MM.1S (cell line): Measurements from ENCODE around the gene TNN.

ENCODE experiments used
- DNase-seq: peaks from one replicate; pipeline ENCODE4 v3.0.0-alpha.2; 2015
- H2AFZ ChIP-seq: fragments of 300-600 bp; sonication (generic); 2 replicates; pipeline ENCODE4 v1.6.0; 2016; ENCODE audit warnings: antibody characterized with exemption, low read length
- H3F3A ChIP-seq: fragments of 300-600 bp; sonication (generic); 2 replicates; pipeline ENCODE4 v1.6.1; 2016; ENCODE audit warnings: mild to moderate bottlenecking, antibody characterized with exemption, low read length, moderate library complexity, mixed read lengths; ENCODE audit not compliant: insufficient read depth
- H3K27ac ChIP-seq: fragments of 300-600 bp; sonication (generic); 2 replicates; pipeline ENCODE4 v1.5.1; 2016; ENCODE audit warnings: mild to moderate bottlenecking, low read length
- H3K27me3 ChIP-seq: fragments of 300-600 bp; sonication (generic); replicated peaks from 2 replicates; pipeline ENCODE4 v1.6.0; 2016; ENCODE audit warnings: low read length; ENCODE audit not compliant: insufficient read depth
- H3K36me3 ChIP-seq: fragments of 300-600 bp; sonication (generic); replicated peaks from 2 replicates; pipeline ENCODE4 v1.6.1; 2016; ENCODE audit warnings: mild to moderate bottlenecking, low read length, mixed read lengths; ENCODE audit not compliant: insufficient read depth
- H3K4me1 ChIP-seq: fragments of 300-600 bp; sonication (generic); 2 replicates; pipeline ENCODE4 v1.6.1; 2016; ENCODE audit warnings: low read length, mixed read lengths
- H3K4me2 ChIP-seq: fragments of 300-600 bp; sonication (generic); 2 replicates; pipeline ENCODE4 v1.6.0; 2016; ENCODE audit warnings: low read depth, low read length
- H3K4me3 ChIP-seq: fragments of 300-600 bp; sonication (generic); 2 replicates; pipeline ENCODE4 v1.5.1; 2016; ENCODE audit warnings: low read length, mixed read lengths
- H3K79me2 ChIP-seq: fragments of 300-600 bp; sonication (generic); 2 replicates; pipeline ENCODE4 v1.6.1; 2016; ENCODE audit warnings: mixed run types, low read length, mixed read lengths
- H3K9ac ChIP-seq: fragments of 300-600 bp; sonication (generic); 2 replicates; pipeline ENCODE4 v1.6.1; 2016; ENCODE audit warnings: low read length, mixed read lengths
- H3K9me2 ChIP-seq: fragments of 300-600 bp; sonication (generic); replicated peaks from 2 replicates; pipeline ENCODE4 v1.6.1; 2016; ENCODE audit warnings: mild to moderate bottlenecking, low read length, mixed read lengths; ENCODE audit not compliant: insufficient read depth
- H3K9me3 ChIP-seq: fragments of 300-600 bp; sonication (generic); replicated peaks from 2 replicates; pipeline ENCODE4 v1.6.1; 2016; ENCODE audit warnings: mild to moderate bottlenecking, low read length, mixed read lengths; ENCODE audit not compliant: insufficient read depth
- H4K20me1 ChIP-seq: fragments of 300-600 bp; sonication (generic); 2 replicates; pipeline ENCODE4 v1.6.1; 2016; ENCODE audit warnings: mild to moderate bottlenecking, low read length, moderate library complexity, mixed read lengths; ENCODE audit not compliant: insufficient read depth
- CTCF ChIP-seq: fragments of 300-600 bp; sonication (generic); IDR thresholded peaks from 2 replicates; pipeline ENCODE4 v1.5.1; 2016; ENCODE audit warnings: antibody characterized with exemption, low read length, mixed read lengths
- EZH2 ChIP-seq: fragments of 300-600 bp; sonication (generic); optimal IDR thresholded peaks from 2 replicates; pipeline ENCODE3; 2017; ENCODE audit warnings: low read depth, mild to moderate bottlenecking, antibody characterized with exemption, low read length, mixed read lengths
- EZH2phosphoT487 ChIP-seq: fragments of 300-600 bp; sonication (generic); IDR thresholded peaks from 2 replicates; pipeline ENCODE4 v1.6.1; 2018; ENCODE audit warnings: antibody characterized with exemption, low read length

The TNN gene

GRCh38 chr1:175193527-175193910 is 125.9 kb downstream of the TNN start:
- DNase-seq: no peak
- peak overlapping the region; percentile 82 for H2AFZ ChIP-seq
- H3K9me2 ChIP-seq: no peaks in the 10 kb centered on the region
- peaks cover 40% of the 10 kb centered on the region for H3K79me2 ChIP-seq
- no peak overlapping the region; the same call in 1 of the 2 replicates for H3K27ac ChIP-seq
- H3K4me2 ChIP-seq: peak overlapping the region; percentile 83
- H4K20me1 ChIP-seq: no peaks in the 10 kb centered on the region
- peaks cover 44% of the 10 kb centered on the region for H3K4me1 ChIP-seq
- peak overlapping the region; percentile 63; the same call in 1 of the 2 replicates for H3K9ac ChIP-seq
- no peaks in the 10 kb centered on the region for H3K9me3 ChIP-seq
- H3K36me3 ChIP-seq: no peaks in the 10 kb centered on the region
- H3F3A ChIP-seq: peaks cover 26% of the 10 kb centered on the region
- peak overlapping the region; percentile 63 for H3K4me3 ChIP-seq
- no peaks in the 10 kb centered on the region for H3K27me3 ChIP-seq
- no peak for TF ChIP-seq EZH2
- TF ChIP-seq CTCF: no peak
- TF ChIP-seq EZH2phosphoT487: no peak

GRCh38 chr1:175195281-175195680 is 127.6 kb downstream of the TNN start:
- TF ChIP-seq EZH2phosphoT487 (no peak), EZH2 (no peak), CTCF (no peak)
- no peak overlapping the region for H3K27ac ChIP-seq
- peaks cover 23% of the 10 kb centered on the region for H3K79me2 ChIP-seq
- H3K27me3 ChIP-seq: no peaks in the 10 kb centered on the region
- DNase-seq: no peak
- no peak overlapping the region for H3K9ac ChIP-seq
- no peaks in the 10 kb centered on the region for H3K9me2 ChIP-seq
- peaks cover 26% of the 10 kb centered on the region for H3K4me1 ChIP-seq
- no peak overlapping the region for H3K4me3 ChIP-seq
- 0 out of 2 replicates have a peak overlapping the region, but pooled peaks have one; percentile 0 for H2AFZ ChIP-seq
- no peak overlapping the region for H3K4me2 ChIP-seq
- no peaks in the 10 kb centered on the region for H4K20me1 ChIP-seq
- H3K36me3 ChIP-seq: no peaks in the 10 kb centered on the region
- peaks cover 15% of the 10 kb centered on the region for H3F3A ChIP-seq
- H3K9me3 ChIP-seq: no peaks in the 10 kb centered on the region

DNA sequence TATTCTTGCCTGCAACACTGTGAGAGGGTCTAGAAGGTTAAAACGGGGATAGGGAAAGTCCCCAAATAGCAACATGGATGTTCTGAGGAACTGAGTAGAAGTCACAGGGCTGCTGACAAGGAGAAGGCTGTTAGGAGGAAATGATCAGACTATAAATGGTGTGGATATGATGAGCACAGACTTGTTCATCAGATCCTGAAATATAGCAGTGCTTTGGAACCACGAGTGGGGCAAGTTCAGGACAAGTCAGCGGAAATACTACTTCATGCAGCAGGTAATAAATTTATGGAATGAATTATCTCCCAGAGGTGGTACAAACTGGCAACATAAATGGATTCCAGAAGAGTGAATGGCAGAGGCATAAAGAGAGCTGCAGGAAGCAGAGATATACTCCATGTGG is 128.2 kb downstream of the TNN start:
- 0 out of 2 replicates have a peak overlapping the region, but pooled peaks have one; percentile 0 for H2AFZ ChIP-seq
- no peaks in the 10 kb centered on the region for H3K9me3 ChIP-seq
- no peaks in the 10 kb centered on the region for H3K36me3 ChIP-seq
- DNase-seq: no peak
- H3F3A ChIP-seq: peaks cover 15% of the 10 kb centered on the region
- H3K79me2 ChIP-seq: peaks cover 17% of the 10 kb centered on the region
- H3K9ac ChIP-seq: no peak overlapping the region
- H3K4me1 ChIP-seq: peaks cover 21% of the 10 kb centered on the region
- no peaks in the 10 kb centered on the region for H4K20me1 ChIP-seq
- no peaks in the 10 kb centered on the region for H3K9me2 ChIP-seq
- TF ChIP-seq EZH2 (no peak), EZH2phosphoT487 (no peak)
- H3K27me3 ChIP-seq: no peaks in the 10 kb centered on the region
- no peak overlapping the region for H3K4me3 ChIP-seq
- H3K4me2 ChIP-seq: no peak overlapping the region
- no peak overlapping the region for H3K27ac ChIP-seq

GRCh38 chr1:175197531-175197930 is 129.9 kb downstream of the TNN start:
- Histone ChIP-seq H3F3A (peaks cover 7% of the 10 kb centered on the region), H2AFZ (no peak overlapping the region), H3K9ac (no peak overlapping the region), H3K36me3 (no peaks in the 10 kb centered on the region), H3K4me2 (no peak overlapping the region), H4K20me1 (no peaks in the 10 kb centered on the region), H3K4me1 (peaks cover 18% of the 10 kb centered on the region), H3K9me2 (no peaks in the 10 kb centered on the region), H3K27ac (no peak overlapping the region), H3K9me3 (no peaks in the 10 kb centered on the region), H3K27me3 (no peaks in the 10 kb centered on the region), H3K4me3 (no peak overlapping the region), H3K79me2 (0 out of 2 replicates have a peak, but pooled peaks cover under 1% of the 10 kb centered on the region)
- TF ChIP-seq EZH2phosphoT487: no peak
- no peak for TF ChIP-seq CTCF
- no peak for TF ChIP-seq EZH2
- DNase-seq: no peak
